T-helper 2 cell (primary cell): Measurements from ENCODE around the gene ZNF862.
"Not testable (repeated sequence)": the region's sequence is repeated elsewhere in the genome, so short reads cannot be mapped to it uniquely, and the experiment has no call there.

ENCODE experiments used
- DNase-seq, 5 experiments: peaks; one replicate each; pipeline versions ENCODE4 v3.0.0 to v3.0.0-alpha.2; 2012 to 2022

Gene ZNF862

DNA sequence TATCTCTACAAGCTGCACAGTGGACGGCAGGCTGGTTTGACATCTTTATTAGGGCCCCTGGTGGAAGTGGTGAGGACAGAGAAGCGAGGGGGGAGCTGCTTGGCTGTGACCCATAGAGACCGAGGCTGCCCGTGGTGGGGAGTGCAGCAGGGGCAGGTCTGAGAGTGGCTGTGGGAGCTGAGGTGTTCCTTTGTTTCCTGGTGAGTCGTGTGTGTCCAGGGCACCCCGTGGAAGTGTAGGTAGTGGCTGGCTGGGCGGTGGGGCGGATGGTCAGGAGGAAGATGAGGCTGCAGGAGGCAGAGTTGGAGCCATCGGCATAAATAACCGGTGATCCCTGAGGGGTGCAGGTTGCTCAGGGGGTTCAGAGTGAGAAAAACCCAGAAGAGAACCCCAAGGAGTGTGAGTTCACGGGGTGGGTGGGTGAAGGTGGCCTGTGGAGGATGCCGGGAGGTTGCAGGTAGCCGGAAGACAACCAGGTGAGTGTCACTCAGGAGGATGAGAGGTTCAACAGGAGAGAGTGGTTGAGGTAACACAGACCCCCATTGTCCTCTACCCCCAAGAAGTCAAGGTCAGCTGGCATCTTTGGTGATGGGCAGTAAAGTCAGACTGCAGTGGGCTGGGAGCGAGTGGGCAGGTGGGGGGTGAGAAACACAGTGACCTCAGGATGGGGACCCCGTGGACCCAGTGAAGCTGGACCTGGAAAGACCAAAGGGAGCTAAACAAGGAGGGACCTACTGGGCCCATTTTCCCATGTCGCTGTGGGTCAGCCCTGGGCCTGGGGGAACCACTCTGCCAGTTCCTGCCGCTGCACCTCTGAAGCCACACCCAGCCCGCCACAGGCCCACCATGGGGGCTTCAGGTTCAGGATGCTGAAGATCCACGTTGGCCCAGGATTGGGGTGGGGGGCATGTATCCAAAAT lies 43.4 kb downstream of the ZNF862 start:
- DNase-seq, result no peak

- no peak for DNase-seq
Measured at GRCh38 chr7:149882248-149883047, 44.3 kb downstream of the ZNF862 start.

- no peak for DNase-seq
Measured at GRCh38 chr7:149883048-149883438, 44.9 kb downstream of the ZNF862 start.

DNA sequence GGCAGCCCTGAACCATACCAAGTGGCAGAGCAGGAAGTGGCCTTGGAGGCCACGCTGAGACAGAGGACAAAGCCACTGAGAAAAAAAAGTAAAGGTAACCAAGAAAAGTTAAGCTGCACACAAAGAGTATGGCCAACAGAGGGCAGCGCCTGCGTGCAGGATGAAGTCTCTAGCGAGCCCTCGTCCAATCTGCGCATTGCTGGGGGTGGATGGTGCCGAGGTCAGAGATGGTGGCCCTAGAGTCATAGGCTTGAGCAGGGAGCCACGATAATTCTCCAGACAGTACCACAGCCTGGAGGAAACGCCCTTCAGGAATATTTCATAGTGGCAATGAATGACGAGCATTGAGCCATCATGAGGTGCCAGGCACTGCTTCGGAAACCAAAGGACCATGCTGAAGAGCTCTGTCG lies 45.3 kb downstream of the ZNF862 start:
- peak in 1 of 5 experiments; percentile 81 for DNase-seq

DNA sequence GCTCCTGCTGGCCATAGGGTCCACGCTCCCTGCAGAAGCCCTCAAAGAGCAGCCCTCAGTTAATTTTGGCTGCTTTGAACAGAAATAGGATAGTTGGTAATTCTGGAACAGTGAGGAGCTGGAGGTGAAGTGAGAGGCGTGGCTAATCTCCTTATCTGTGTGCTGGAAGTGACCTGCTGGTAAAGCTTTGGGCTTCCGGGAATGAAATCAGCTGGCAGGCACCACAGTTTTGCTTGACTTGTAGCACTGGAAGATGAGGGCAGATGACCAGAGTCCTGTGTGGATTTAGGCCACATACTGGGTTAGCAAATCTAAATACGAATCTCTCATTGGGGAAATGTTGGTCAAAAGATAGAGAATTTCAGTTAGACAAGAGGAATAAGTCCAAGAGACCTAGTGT lies 45.8 kb downstream of the ZNF862 start:
- no peak for DNase-seq

DNA sequence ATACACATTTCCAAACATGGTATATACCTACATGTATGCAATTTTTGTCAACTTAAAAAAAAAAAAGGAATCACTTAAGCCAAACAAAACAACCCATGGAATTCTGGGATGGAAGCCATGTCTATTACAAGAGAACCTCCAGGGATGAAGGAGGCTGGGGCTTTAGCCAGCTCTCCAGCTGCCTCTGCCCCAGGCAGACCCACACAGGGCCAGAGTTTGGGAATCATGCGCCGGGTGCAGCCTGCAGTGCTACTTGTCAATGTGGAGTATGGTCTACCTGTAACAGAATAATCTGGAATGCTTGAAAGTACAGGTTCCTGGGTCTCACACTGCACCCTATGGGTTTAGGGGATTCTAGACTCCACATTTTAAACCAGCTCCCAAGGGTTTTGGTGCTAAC lies 46.4 kb downstream of the ZNF862 start:
- DNase-seq, result no peak

- no peak for DNase-seq
Measured at GRCh38 chr7:149885191-149886017, 47.2 kb downstream of the ZNF862 start.

GRCh38 chr7:149886018-149886415 lies 47.8 kb downstream of the ZNF862 start:
- no peak for DNase-seq

DNA sequence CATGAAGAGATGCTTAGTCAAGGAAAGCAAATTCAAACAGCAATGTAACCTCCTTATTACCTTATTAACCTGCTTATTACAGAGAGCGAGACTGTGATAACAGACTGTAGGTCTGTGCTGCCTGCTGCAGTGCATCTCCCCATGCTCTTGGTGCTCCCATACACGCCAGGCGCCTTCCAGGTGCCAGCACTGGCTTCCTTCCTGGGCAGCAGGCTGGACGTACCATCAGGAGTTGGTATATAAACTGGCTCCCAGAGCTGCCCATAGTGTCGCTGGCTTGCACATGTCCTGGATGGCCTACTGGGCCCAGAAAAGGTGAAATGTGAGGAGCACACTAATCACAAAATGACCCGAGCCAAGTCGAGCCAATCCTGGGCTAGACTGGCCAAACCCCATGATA lies 49.1 kb downstream of the ZNF862 start:
- no peak for DNase-seq

DNA sequence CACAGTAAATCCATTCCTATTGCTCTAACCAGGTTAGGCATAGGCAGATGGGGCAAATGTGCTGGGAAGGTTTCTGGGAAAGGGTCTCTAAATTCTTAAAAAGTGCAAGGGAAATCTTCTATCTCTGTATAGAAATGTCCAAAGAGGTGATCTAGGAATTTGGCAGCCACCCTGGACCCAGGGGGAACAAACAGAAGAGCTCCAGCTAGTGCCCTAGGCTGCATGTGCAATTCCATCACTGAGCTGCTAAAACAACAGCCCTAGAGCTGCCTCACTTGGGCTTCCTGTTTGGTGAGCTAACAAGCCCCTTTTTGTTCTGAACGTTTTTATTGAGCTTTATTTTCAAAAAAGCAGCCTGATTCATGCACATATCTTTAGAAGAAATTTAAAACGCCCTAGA lies 52.5 kb downstream of the ZNF862 start:
- DNase-seq, result not testable (repeated sequence)

- not testable (repeated sequence) for DNase-seq
Measured at GRCh38 chr7:149894957-149895356, 56.8 kb downstream of the ZNF862 start.

DNA sequence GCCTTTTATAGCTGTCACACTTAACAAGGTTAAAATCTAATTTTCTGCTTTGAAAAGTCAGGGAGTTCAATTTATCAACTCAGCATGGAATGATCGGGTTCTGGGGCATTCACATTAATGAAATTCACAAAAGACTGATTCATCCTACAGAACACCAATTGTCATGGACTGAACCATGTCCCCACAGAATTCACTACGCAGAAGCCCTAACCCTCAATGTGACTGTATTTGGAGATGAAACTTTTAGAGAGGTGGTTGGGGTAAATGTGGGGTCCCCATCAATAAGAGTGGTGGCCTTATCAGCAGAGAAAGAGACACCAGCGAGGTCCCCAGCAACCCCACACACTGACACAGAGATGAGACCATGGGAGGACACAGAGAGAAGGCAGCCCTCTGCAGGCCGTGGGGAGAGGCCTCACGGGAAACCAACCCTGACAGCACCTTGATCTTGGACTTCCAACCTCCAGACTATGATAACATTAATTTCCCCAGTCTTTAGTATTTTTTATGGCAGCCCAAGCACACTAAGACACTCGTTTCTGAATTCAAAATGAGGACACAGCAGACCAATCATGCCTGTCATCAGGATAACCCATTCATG lies 69.7 kb downstream of the ZNF862 start:
- DNase-seq, result not testable (repeated sequence)

GRCh38 chr7:149910219-149910618 lies 72.0 kb downstream of the ZNF862 start:
- not testable (repeated sequence) for DNase-seq

GRCh38 chr7:149912126-149912525 lies 74.0 kb downstream of the ZNF862 start:
- not testable (repeated sequence) for DNase-seq
